Occipital lobe (tissue), 3 donors: ENCODE data around the gene NSUN7. TPM values are rescaled to one million over a fixed set of nuclear protein-coding genes. Genes with fewer than 3 reads are reported as not detected.
A peak's percentile ranks its signal among the peaks of the same experiment; 100 is the strongest.

Experiments
- DNase-seq: peaks from one replicate; lab custom pipeline; 2025; lab: John Stamatoyannopoulos, UW
- small RNA-seq: library from RNA; depleted of rRNA; stranded (forward); fragments of <200 nt; gene quantifications from one replicate; pipeline ENCODE3, GENCODE V24; 2014
- total RNA-seq: library from RNA; depleted of rRNA; stranded (reverse); fragments of >200 nt; gene quantifications from one replicate; pipeline ENCODE4 v1.2.3, GENCODE V29; 2014

The NSUN7 gene
- total RNA-seq, 1 donor from 2014 or later = 4.4 TPM

DNA sequence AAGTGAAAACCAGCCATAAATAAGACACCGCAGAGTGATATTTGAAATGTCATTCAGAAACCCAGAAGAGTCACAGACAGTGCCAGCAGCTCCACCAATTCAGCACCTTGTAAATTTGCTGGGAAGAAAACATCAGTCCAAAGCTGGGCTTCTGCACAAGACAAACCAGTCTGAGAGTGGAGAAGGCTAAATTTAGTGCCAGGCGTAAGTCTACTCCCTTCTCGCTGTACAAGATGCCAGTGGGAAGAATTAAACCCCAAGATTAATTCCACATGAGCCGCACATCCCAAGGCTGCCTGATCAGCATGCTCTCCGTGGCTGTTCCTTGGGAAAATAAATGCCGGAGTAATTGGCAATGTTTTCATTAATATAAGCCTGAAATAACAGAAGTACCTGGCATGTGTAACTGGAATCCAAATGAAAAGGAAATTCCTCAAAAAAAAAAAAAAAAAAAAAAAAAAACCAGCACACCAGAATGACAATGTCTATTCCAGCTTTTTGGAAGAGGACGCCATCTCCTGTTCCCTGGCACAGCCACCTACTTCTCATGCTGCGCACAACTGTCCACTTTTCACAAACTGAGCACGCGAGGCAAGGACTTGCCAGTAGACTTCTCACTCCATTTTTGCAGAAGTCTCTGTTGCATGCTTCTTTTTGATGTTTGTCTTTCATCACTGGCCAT lies 95.5 kb downstream of the NSUN7 start:
- no peak for DNase-seq

DNA sequence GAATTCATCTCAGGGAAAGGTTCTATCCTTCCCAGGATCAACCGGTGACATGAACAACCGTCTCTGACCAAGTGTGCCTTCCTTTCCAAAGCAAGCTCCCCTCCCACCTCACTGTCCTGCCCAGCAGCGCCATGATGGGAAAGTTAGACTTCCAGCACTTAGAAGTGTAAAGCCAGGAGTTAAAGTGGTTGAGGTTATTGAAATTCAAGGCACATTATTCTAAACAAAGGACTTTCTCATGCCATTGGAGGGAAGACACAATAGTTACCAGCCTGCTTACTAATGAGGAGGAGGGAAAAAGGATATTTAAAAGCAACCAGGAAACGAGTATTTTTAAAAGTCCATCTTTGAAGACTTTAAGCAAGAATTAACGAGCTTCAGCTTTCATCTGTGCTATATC lies 96.8 kb downstream of the NSUN7 start:
- no peak for DNase-seq

DNA sequence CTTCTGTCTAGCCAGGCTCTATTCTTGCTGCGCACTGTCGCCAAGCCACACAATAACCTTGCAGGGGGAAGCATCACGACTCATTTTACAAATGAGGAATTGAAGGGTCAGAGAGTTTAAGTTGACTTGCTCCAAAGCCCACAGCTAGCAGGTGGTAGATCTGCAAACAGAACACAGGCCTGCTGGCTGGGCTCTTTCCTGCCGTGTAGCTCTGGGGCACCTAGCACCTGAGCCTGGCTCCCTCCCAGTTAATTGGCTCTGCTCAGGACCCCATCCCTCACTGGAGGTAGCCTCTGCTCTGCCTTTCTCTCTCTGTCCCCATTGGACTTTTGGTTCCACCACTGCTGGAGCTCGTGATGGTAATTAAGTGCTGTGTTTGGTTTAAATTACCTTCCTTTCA lies 98.5 kb downstream of the NSUN7 start:
- DNase-seq = no peak

DNA sequence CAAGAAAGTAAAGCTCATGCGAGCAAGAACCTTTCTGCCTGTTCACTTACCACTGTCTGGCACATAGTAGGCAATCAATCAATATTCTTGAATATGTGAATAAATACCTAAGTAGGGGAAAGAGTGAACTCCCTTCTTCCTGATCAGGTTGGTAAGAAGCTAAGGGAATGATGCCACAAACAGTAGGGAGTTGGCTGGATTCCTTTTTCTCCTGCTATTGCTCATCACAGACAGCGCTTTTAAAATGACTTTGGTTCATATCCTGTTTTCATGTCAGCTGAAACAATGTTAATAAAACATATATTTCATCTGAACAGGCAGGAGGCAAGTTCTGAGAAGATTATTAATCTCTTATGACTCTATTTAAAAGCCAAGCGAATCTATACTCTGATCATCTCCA lies 99.2 kb downstream of the NSUN7 start:
- DNase-seq = no peak

DNA sequence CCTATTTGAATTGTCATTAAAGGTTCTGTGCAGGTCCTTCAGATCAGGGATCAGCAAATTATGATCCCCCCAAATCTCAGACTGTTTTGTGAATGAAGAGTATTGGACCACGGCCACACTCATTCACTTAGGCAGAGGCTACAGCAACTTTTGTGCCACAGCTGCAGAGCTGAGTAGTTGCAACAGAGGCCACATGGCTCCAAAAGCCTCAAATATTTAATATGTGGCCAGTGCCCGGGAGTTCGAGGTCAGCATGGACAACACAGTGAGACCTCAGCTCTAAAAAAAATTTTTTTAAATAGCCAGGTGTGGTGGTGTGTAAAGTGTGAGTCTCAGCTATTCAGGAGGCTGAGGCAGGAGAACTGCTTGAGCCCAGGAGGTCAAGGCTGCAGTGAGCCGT lies 100.7 kb downstream of the NSUN7 start:
- no peak for DNase-seq

- DNase-seq = no peak
Measured at GRCh38 chr4:40856277-40856839, 106.6 kb downstream of the NSUN7 start.

DNA sequence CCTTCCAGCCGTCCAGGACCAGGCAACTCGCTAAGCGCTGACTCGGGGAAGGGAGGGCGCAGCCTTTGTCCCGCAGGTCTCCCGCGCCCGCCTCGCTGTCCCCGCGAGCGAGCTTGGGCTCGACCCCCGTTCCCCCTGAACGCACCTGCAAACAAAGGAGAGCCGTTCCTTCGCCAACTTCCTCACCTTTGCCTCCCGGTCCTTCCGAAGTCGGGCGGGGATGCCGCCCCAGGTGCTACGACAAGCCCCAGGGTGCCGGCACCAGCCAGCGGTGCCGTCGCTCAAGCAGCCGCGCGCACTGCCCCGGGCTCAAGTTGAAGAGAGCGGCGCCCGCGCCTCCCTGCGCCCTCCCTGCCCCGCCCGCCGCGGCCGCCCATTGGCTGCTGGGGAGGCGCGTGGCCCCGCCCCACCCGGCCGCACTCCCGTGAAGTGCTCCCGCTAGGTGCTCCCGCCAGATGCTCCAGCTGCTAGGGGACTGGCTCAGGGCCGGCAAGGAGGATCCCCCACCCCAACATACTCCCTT lies 107.1 kb downstream of the NSUN7 start:
- peak; percentile 45 for DNase-seq

GRCh38 chr4:40857956-40858355 lies 108.2 kb downstream of the NSUN7 start:
- DNase-seq = no peak

GRCh38 chr4:40858962-40859361 lies 109.2 kb downstream of the NSUN7 start:
- no peak for DNase-seq

Small RNA genes lying within 50 kb of the gene (small RNA-seq; reads per million reads assigned to genes)
- not detected for gene RF00019

Other genes starting within 250 kb of the NSUN7 start
- 1.6 TPM for gene RBM47, start 120.1 kb upstream of the NSUN7 start, total RNA-seq